HepG2 (cell line): ENCODE measurements around the gene CLEC16A. TPM values are rescaled to one million over a fixed set of nuclear protein-coding genes. Genes with fewer than 3 reads are reported as not detected.
A peak's percentile ranks its signal among the peaks of the same experiment; 100 is the strongest.

Source experiments
- HHEX ChIP-seq: IDR thresholded peaks from 2 replicates; pipeline ENCODE4 v1.6.1; 2016; ENCODE audit warnings: control low read depth
- HNRNPLL ChIP-seq: fragments of 200-400 bp; formaldehyde crosslinking; IDR thresholded peaks from 2 replicates; pipeline ENCODE4 v1.6.1; 2017; ENCODE audit warnings: mild to moderate bottlenecking, low read depth, low read length; ENCODE audit not compliant: poor library complexity, severe bottlenecking
- JARID2 ChIP-seq: sonication (generic); formaldehyde crosslinking; IDR thresholded peaks from 2 replicates; pipeline ENCODE4 v1.8.1; 2023; ENCODE audit warnings: missing genetic modification reagents, inconsistent platforms; ENCODE audit not compliant: insufficient replicate concordance
- POGK ChIP-seq: sonication (generic); formaldehyde crosslinking; conservative IDR thresholded peaks from 2 replicates; pipeline ENCODE4 v1.8.0; 2022; ENCODE audit warnings: mild to moderate bottlenecking, moderate library complexity, missing genetic modification reagents
- SP2 ChIP-seq: sonication (generic); formaldehyde crosslinking; IDR thresholded peaks from 2 replicates; pipeline ENCODE4 v1.5.1; 2020; ENCODE audit warnings: mild to moderate bottlenecking, missing genetic modification reagents
- ZBTB10 ChIP-seq: sonication (generic); formaldehyde crosslinking; IDR thresholded peaks from 2 replicates; pipeline ENCODE4 v1.4.0; 2020; ENCODE audit warnings: missing genetic modification reagents, borderline replicate concordance
- ZNF225 ChIP-seq: sonication (generic); formaldehyde crosslinking; IDR thresholded peaks from 2 replicates; pipeline ENCODE4 v1.4.0; 2020; ENCODE audit warnings: mild to moderate bottlenecking, missing genetic modification reagents
- ZNF580 ChIP-seq: IDR thresholded peaks from 2 replicates; pipeline ENCODE4 v1.6.1; 2016; ENCODE audit warnings: low read depth, borderline replicate concordance
- polyA plus RNA-seq, 8 experiments: library from polyadenylated mRNA; depleted of rRNA in 3 of 8; stranded (reverse) in 7 of 8; unstranded in 1 of 8; fragments of >200 nt; fragmentation: Illumina TruSeq in 4 of 8; extraction: Trizol in 4 of 8; gene quantifications; 2 replicates each; pipeline versions ENCODE4 v1.2.1 to v1.2.3, GENCODE V29; 2011 to 2016; ENCODE audit warnings: low read depth in 4 of 8, missing spikeins in 1 of 8, mixed read lengths in 1 of 8; ENCODE audit not compliant: insufficient read depth in 1 of 8
- total RNA-seq, 5 experiments: library from RNA; depleted of rRNA; stranded (reverse); fragments of >200 nt; fragmentation: Illumina TruSeq; extraction: Trizol; gene quantifications; 2 replicates each; pipeline ENCODE4 v1.2.3, GENCODE V29; 2016; ENCODE audit warnings: low read depth in 1 of 5
- TF ChIP-seq, protein P1 (sequence below): sonication (generic); formaldehyde crosslinking; IDR thresholded peaks from 2 replicates; pipeline ENCODE4 v1.9.0; 2022; ENCODE audit warnings: missing genetic modification reagents, mild to moderate bottlenecking, borderline replicate concordance
- TF ChIP-seq, protein P2 (sequence below): sonication (generic); formaldehyde crosslinking; IDR thresholded peaks from 2 replicates; pipeline ENCODE4 v1.4.0; 2020; ENCODE audit warnings: low read depth, missing genetic modification reagents
- TF ChIP-seq, protein P3 (sequence below): sonication (generic); formaldehyde crosslinking; IDR thresholded peaks from 2 replicates; pipeline ENCODE4 v1.8.1; 2023; ENCODE audit warnings: mild to moderate bottlenecking, moderate library complexity, missing genetic modification reagents

The CLEC16A gene
- total and polyA plus RNA-seq, 2 of the 13 experiments (the other 11 are each of a cell fraction or from before 2014, with no cell fraction given) = 8.5 to 10.3 TPM

DNA sequence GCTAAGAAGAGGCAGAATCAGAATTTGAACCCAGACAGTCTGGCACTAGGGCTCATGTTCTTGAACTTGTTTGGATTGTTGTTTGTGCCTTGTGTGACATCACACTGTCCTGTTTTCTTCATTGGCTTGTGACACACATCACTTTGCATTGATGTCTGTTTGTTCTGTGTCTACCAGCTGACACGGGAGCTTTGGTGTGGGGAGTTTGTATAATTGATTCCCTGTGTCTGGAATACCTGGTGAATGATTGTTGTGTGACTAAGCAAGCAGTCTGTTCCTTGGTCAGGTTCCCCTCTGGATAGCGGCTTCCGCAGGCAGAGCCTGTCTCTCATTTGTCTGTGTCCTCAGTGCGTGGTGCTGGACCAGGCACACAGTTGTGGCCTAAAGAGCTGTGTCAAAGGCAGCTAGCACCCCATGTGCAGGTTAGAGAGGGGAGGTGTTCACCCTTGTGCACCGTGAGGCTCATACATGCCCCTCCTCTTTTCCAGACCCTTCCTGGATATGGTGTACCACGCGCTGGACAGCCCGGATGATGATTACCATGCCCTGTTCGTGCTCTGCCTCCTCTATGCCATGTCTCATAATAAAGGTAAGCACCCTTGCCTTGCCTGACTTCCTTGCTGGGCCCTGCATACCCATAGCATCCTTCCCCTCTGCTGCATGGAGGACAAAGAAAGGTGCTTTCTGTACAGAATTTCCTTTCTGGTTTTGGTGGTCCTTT, 80.1 kb downstream of the CLEC16A start (continued):
- TF ChIP-seq, protein P1, sequence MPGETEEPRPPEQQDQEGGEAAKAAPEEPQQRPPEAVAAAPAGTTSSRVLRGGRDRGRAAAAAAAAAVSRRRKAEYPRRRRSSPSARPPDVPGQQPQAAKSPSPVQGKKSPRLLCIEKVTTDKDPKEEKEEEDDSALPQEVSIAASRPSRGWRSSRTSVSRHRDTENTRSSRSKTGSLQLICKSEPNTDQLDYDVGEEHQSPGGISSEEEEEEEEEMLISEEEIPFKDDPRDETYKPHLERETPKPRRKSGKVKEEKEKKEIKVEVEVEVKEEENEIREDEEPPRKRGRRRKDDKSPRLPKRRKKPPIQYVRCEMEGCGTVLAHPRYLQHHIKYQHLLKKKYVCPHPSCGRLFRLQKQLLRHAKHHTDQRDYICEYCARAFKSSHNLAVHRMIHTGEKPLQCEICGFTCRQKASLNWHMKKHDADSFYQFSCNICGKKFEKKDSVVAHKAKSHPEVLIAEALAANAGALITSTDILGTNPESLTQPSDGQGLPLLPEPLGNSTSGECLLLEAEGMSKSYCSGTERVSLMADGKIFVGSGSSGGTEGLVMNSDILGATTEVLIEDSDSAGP (CRISPR knock-in tag) = no peak
- peak; percentile 58; the same call in 1 of the 2 replicates for TF ChIP-seq HHEX (CRISPR knock-in tag)
- TF ChIP-seq HNRNPLL = no peak
- no peak for TF ChIP-seq JARID2 (CRISPR knock-in tag)
- TF ChIP-seq, protein P2, sequence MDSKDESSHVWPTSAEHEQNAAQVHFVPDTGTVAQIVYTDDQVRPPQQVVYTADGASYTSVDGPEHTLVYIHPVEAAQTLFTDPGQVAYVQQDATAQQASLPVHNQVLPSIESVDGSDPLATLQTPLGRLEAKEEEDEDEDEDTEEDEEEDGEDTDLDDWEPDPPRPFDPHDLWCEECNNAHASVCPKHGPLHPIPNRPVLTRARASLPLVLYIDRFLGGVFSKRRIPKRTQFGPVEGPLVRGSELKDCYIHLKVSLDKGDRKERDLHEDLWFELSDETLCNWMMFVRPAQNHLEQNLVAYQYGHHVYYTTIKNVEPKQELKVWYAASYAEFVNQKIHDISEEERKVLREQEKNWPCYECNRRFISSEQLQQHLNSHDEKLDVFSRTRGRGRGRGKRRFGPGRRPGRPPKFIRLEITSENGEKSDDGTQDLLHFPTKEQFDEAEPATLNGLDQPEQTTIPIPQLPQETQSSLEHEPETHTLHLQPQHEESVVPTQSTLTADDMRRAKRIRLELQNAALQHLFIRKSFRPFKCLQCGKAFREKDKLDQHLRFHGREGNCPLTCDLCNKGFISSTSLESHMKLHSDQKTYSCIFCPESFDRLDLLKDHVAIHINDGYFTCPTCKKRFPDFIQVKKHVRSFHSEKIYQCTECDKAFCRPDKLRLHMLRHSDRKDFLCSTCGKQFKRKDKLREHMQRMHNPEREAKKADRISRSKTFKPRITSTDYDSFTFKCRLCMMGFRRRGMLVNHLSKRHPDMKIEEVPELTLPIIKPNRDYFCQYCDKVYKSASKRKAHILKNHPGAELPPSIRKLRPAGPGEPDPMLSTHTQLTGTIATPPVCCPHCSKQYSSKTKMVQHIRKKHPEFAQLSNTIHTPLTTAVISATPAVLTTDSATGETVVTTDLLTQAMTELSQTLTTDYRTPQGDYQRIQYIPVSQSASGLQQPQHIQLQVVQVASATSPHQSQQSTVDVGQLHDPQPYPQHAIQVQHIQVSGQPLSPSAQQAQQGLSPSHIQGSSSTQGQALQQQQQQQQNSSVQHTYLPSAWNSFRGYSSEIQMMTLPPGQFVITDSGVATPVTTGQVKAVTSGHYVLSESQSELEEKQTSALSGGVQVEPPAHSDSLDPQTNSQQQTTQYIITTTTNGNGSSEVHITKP (CRISPR knock-in tag) = no peak
- TF ChIP-seq ZBTB10 (CRISPR knock-in tag) = no peak
- TF ChIP-seq POGK (CRISPR knock-in tag) = no peak
- no peak for TF ChIP-seq ZNF225
- TF ChIP-seq ZNF580 (CRISPR knock-in tag) = 0 out of 2 replicates have a peak, but pooled peaks have one; percentile 39
- TF ChIP-seq, protein P3, sequence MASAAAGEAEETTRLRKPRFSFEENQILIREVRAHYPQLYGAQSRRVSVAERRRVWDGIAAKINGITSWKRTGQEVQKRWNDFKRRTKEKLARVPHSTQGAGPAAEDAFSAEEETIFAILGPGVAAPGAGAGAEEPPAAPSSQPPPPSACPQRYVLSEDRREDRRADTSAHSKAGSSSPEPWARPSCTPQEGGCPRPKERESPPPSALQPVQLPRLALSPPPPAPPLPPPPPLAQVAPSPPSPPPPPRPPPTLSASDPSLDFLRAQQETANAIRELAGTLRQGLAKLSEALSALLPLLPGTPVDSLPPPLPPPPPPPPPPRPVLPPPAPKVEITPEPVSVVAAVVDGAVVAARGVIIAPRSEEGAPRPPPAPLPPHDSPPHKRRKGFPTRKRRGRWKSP (CRISPR knock-in tag) = no peak
- no peak for TF ChIP-seq SP2 (CRISPR knock-in tag)
